PC-9 (cell line): ENCODE results near the gene SCG2. TPM values are rescaled to one million over a fixed set of nuclear protein-coding genes. Genes with fewer than 3 reads are reported as not detected.

Experiments
- BruUV-seq: library from RNA; stranded (reverse); fragments of 400-500 nt; replicated peaks from 2 replicates; lab custom pipeline; 2021; lab: Mats Ljungman, UMichigan
- CTCF ChIA-PET: fragments of 300-600 bp; sonication (Branson Sonifier 250); formaldehyde crosslinking; loops from one replicate; lab custom pipeline; 2022; ENCODE audit warnings: antibody characterized with exemption; lab: Charles Lee
- POLR2A ChIA-PET: fragments of 300-600 bp; sonication (Branson Sonifier 250); formaldehyde crosslinking; loops from one replicate; lab custom pipeline; 2022; ENCODE audit warnings: antibody characterized with exemption; ENCODE audit not compliant: unreplicated experiment; lab: Charles Lee
- DNase-seq, 2 experiments: peaks; one replicate each; pipeline versions ENCODE4 v3.0.0 to v3.0.0-alpha.2; 2015 to 2022; ENCODE audit warnings: mixed read lengths in 1 of 2
- H2AFZ ChIP-seq: fragments of 200-600 bp; sonication (generic); 2 replicates; pipeline ENCODE4 v1.8.1; 2017; ENCODE audit warnings: antibody characterized with exemption
- H3F3A ChIP-seq: fragments of 200-600 bp; sonication (generic); 2 replicates; pipeline ENCODE4 v1.8.1; 2017; ENCODE audit warnings: antibody characterized with exemption, mild to moderate bottlenecking, low read depth; ENCODE audit not compliant: insufficient read depth
- H3K27ac ChIP-seq: fragments of 200-600 bp; sonication (generic); 2 replicates; pipeline ENCODE4 v1.6.1; 2016; ENCODE audit warnings: mixed run types
- H3K27me3 ChIP-seq: fragments of 200-600 bp; sonication (generic); 2 replicates; pipeline ENCODE4 v1.6.1; 2016; ENCODE audit warnings: low read depth, mixed run types; ENCODE audit not compliant: insufficient read depth
- H3K36me3 ChIP-seq: fragments of 200-600 bp; sonication (generic); 2 replicates; pipeline ENCODE4 v1.6.1; 2016; ENCODE audit warnings: low read depth, mixed run types
- H3K4me1 ChIP-seq: fragments of 200-600 bp; sonication (generic); replicated peaks from 2 replicates; pipeline ENCODE4 v1.6.1; 2016; ENCODE audit warnings: mixed run types; ENCODE audit not compliant: insufficient read depth
- H3K4me2 ChIP-seq: fragments of 200-600 bp; sonication (generic); 2 replicates; pipeline ENCODE4 v1.6.1; 2017; ENCODE audit warnings: mixed run types
- H3K4me3 ChIP-seq: fragments of 200-600 bp; sonication (generic); 2 replicates; pipeline ENCODE4 v1.6.1; 2016; ENCODE audit warnings: mixed run types
- H3K79me2 ChIP-seq: fragments of 200-600 bp; sonication (generic); 2 replicates; pipeline ENCODE4 v1.6.1; 2017; ENCODE audit warnings: low read depth, mixed run types
- H3K9me2 ChIP-seq: fragments of 200-600 bp; sonication (generic); 2 replicates; pipeline ENCODE4 v1.8.1; 2017; ENCODE audit warnings: mild to moderate bottlenecking; ENCODE audit not compliant: insufficient read depth
- H3K9me3 ChIP-seq: fragments of 200-600 bp; sonication (generic); 2 replicates; pipeline ENCODE4 v1.8.1; 2016; ENCODE audit warnings: low read depth; ENCODE audit not compliant: insufficient read depth
- H4K20me1 ChIP-seq: fragments of 200-600 bp; sonication (generic); 2 replicates; pipeline ENCODE4 v1.8.1; 2017; ENCODE audit not compliant: insufficient read depth
- EZH2 ChIP-seq: fragments of 200-600 bp; sonication (generic); IDR thresholded peaks from 2 replicates; pipeline ENCODE4 v1.8.0; 2017; ENCODE audit warnings: antibody characterized with exemption, low read depth
- intact Hi-C: fragments of 100-400 bp; cut with micrococcal nuclease; formaldehyde crosslinking; loops from one replicate; pipeline ENCODE4 v1.10.0; 2022; ENCODE audit not compliant: unreplicated experiment
- total RNA-seq: library from RNA; stranded (reverse); gene quantifications from 2 replicates; pipeline ENCODE4 v1.2.3, GENCODE V29; 2021
- TF ChIP-seq, protein P1 (sequence below): fragments of 200-600 bp; sonication (generic); conservative IDR thresholded peaks from 2 replicates; pipeline ENCODE4 v1.6.1; 2017; ENCODE audit warnings: mixed run types, antibody characterized with exemption, mild to moderate bottlenecking, moderate library complexity

SCG2 gene
- total RNA-seq, 1 experiment from 2014 or later, result 0.81 TPM

DNA sequence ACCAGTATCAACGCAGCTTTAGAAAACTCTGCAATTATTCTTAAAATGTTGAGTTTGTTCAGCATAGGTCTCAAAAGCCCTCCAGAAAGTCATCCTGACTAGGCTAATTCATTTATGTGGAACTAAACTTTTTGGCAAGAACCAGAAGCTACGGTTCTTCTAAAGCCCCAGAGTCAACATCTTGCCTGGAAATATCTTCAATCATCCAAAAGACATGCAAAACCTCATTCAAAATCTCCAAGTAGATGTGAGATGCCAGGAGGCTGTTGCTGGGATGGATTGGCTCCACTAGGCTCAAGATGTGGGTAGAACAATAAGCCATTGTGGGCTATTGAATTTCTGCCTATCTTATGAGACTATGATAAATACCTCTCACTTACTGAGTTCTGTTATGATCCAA is 2.1 kb upstream of the SCG2 start:
- POLR2A ChIA-PET, result no interaction called here
- TF ChIP-seq, protein P1, sequence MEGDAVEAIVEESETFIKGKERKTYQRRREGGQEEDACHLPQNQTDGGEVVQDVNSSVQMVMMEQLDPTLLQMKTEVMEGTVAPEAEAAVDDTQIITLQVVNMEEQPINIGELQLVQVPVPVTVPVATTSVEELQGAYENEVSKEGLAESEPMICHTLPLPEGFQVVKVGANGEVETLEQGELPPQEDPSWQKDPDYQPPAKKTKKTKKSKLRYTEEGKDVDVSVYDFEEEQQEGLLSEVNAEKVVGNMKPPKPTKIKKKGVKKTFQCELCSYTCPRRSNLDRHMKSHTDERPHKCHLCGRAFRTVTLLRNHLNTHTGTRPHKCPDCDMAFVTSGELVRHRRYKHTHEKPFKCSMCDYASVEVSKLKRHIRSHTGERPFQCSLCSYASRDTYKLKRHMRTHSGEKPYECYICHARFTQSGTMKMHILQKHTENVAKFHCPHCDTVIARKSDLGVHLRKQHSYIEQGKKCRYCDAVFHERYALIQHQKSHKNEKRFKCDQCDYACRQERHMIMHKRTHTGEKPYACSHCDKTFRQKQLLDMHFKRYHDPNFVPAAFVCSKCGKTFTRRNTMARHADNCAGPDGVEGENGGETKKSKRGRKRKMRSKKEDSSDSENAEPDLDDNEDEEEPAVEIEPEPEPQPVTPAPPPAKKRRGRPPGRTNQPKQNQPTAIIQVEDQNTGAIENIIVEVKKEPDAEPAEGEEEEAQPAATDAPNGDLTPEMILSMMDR, result no peak
- no peak for TF ChIP-seq EZH2
- intact Hi-C loops, result no loop called here
- H3K4me1 ChIP-seq, result peaks cover 16% of the 10 kb centered on the region
- H4K20me1 ChIP-seq, result no peaks in the 10 kb centered on the region
- peaks cover 6% of the 10 kb centered on the region; the same call in 1 of the 2 replicates for H3F3A ChIP-seq
- no peak overlapping the region for H3K4me3 ChIP-seq
- no peaks in the 10 kb centered on the region; the same call in 1 of the 2 replicates for H3K9me2 ChIP-seq
- no peaks in the 10 kb centered on the region for H3K36me3 ChIP-seq
- BruUV-seq, result no TSS peak
- no peak overlapping the region for H2AFZ ChIP-seq
- CTCF ChIA-PET, result no interaction called here
- DNase-seq, result no peak
- no peaks in the 10 kb centered on the region for H3K79me2 ChIP-seq
- no peaks in the 10 kb centered on the region for H3K27me3 ChIP-seq
- no peak overlapping the region for H3K27ac ChIP-seq
- H3K4me2 ChIP-seq, result no peak overlapping the region
- H3K9me3 ChIP-seq, result no peaks in the 10 kb centered on the region

DNA sequence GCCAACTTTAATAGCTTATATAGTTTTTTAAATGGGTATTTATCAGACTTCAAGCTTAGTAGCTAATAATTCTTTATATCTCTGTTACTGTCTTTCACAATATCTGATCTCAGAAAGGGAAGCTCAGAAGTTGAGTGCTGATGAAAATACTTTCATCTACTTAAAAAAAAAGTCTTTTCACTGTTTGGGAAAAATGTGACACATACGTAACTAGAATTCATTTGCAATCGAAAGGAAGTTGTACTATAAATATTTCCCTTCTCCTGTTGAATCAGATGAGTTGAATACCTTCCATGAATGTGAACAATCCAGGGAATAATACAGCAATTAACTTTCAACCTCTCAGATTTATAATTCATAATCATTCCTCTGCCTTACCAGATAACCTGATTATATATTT is 811 bp upstream of the SCG2 start:
- TF ChIP-seq EZH2, result no peak
- TF ChIP-seq, protein P1, result no peak
- no peak overlapping the region for H3K27ac ChIP-seq
- H3K9me3 ChIP-seq, result no peaks in the 10 kb centered on the region
- no TSS peak for BruUV-seq
- no peak overlapping the region for H3K4me3 ChIP-seq
- no peaks in the 10 kb centered on the region for H4K20me1 ChIP-seq
- intact Hi-C loops, result loop anchor here (1.0 to 2.0 kb wide), 3 partner anchors 144 to 630 kb away; no protein-coding TSS in a partner anchor
- H3K4me1 ChIP-seq, result peaks cover 19% of the 10 kb centered on the region
- ChIA-PET CTCF (no interaction called here), POLR2A (no interaction called here)
- H3K79me2 ChIP-seq, result no peaks in the 10 kb centered on the region
- no peak for DNase-seq
- H3K4me2 ChIP-seq, result peak overlapping the region; percentile 65; the same call in 1 of the 2 replicates
- peaks cover 6% of the 10 kb centered on the region; the same call in 1 of the 2 replicates for H3F3A ChIP-seq
- no peaks in the 10 kb centered on the region for H3K36me3 ChIP-seq
- no peak overlapping the region for H2AFZ ChIP-seq
- H3K9me2 ChIP-seq, result no peaks in the 10 kb centered on the region; the same call in 1 of the 2 replicates
- H3K27me3 ChIP-seq, result no peaks in the 10 kb centered on the region

DNA sequence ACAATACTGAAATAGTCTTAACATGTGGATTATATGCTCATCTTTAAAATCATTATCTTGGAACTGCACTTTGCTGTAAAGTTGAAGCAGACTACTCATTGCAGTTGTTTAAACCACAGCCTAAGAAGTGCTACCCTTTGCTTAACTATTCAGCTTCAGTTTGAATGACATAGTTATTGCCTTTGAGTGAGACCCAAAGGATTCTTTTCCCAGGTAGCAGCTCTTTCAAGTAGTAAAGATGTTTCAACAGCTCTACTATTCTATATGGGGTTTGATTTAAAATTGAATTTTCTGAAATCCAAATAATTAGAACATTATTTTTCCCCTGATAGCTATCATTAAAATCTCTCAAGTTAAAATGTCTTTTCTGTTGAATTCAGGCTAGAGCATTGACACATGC is 1.1 kb downstream of the SCG2 start:
- ChIA-PET POLR2A (interaction anchor here (0.6 kb wide), 1 partner anchor 14 kb away, joined by 3 read pairs; no protein-coding TSS in a partner anchor), CTCF (no interaction called here)
- Histone ChIP-seq H3K27ac (no peak overlapping the region), H3K27me3 (no peaks in the 10 kb centered on the region), H3K79me2 (no peaks in the 10 kb centered on the region), H3K36me3 (no peaks in the 10 kb centered on the region), H4K20me1 (no peaks in the 10 kb centered on the region), H3K9me3 (no peaks in the 10 kb centered on the region), H3K4me1 (peaks cover 19% of the 10 kb centered on the region), H3K9me2 (no peaks in the 10 kb centered on the region; the same call in 1 of the 2 replicates), H2AFZ (no peak overlapping the region), H3F3A (peaks cover 6% of the 10 kb centered on the region; the same call in 1 of the 2 replicates), H3K4me3 (no peak overlapping the region), H3K4me2 (no peak overlapping the region)
- intact Hi-C loops, result no loop called here
- TF ChIP-seq, protein P1, result no peak
- TF ChIP-seq EZH2, result no peak
- BruUV-seq, result no TSS peak
- no peak for DNase-seq
